ENCODE measurements around the gene ECE2. TPM values are rescaled to one million over a fixed set of nuclear protein-coding genes. Genes with fewer than 3 reads are reported as not detected.

ECE2 gene
- not detected in 2 replicates for total RNA-seq

DNA sequence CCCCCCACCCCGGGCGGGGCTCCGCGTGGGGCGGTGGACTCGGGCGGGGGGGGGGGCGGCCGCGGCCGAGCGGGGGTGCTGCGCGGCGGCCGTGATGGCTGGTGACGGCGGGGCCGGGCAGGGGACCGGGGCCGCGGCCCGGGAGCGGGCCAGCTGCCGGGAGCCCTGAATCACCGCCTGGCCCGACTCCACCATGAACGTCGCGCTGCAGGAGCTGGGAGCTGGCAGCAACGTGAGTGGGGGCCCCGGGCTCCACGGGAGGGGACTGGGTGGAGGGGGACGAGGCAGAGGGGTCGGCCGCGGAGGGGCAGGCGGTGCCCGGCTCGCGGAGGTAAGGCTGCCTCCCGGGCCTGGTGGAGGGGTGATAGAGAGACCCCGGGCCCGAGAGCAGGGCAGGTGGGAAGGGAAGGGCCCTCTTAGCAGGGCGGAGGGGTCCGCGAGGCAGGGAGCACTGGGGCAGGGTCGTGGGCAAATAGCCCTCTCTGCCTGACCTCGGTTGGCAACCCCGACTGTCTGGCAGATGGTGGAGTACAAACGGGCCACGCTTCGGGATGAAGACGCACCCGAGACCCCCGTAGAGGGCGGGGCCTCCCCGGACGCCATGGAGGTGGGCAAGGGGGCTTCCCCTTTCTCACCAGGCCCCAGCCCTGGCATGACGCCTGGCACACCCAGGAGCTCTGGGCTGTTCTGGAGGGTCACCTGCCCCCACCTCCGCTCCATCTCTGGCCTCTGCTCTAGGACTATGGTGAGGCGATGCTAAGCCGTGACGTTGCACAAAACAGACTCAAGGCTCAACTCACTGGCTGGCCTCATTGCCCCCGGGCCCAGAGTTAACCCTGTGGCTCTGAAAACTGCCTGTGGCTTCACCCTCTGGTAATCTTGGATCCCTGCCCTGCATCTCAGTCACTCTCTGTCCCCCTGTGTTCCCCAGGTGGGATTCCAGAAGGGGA lies at the start of gene ECE2:
ECE2 (plus strand) TSS at position 62 of the 950 bp plus-strand sequence; CDS start at position 194, 132 bp downstream.

GRCh38 chr3:184229394-184230080 lies 46.3 kb upstream of the ECE2 start, which contains the start of gene VWA5B2:
Gene VWA5B2, plus strand, starts transcription at chr3:184229585. Its CDS starts 944 bp downstream, at chr3:184230529.

DNA sequence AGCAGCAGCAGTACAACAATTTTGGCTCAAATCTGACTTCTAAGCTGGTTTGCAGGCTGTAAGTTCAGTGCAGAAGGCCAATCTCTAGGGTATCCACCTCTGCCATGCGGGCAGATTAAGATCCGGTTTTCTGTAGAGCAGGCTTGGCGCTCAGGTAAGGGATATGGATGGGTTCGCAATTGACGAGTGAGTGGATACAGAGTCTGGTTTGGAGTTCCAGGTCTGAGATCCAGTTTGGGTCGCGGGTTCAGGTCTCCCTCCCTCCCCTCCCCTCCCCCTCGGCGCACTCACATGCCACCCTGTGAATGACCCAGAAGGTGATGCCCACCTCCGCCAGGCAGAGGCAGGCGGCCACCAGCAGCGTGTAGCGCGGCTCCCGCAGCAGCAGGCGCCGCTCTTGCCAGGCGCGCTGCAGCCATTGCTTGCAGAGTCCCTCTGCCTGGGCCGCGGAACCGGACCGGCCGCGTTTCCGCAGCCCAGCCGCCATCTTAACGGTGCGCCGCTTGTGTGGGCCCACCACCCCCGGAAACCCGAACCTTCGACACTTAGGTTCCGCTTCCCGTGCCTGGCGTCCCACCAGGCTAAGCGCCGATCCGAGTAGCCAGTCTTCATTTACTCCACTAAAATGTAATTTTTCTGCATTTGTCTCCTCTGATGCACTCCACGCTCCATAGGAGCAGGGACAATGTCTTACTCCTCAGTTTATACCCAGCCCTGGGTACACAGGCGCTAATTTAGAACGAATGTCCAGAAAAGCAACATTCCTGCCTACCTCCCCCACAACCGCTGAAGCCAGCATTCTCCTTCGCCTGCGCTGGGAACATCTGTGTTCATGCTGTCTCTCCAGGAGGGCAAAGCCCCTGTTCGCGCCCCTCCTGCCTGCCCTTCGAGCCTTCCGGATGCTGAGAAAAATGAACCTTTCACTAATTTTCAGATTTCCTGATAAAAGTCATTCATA lies 27.1 kb upstream of the ECE2 start, which contains the start of gene ALG3:
ALG3 (minus strand) TSS at position 509 of the 958 bp plus-strand sequence; CDS start at position 487, 22 bp downstream.

GRCh38 chr3:184249412-184250166 lies 26.2 kb upstream of the ECE2 start, which contains the start of gene EEF1AKMT4:
Gene EEF1AKMT4, plus strand, starts transcription at chr3:184249672. Its CDS starts 23 bp downstream, at chr3:184249695.

DNA sequence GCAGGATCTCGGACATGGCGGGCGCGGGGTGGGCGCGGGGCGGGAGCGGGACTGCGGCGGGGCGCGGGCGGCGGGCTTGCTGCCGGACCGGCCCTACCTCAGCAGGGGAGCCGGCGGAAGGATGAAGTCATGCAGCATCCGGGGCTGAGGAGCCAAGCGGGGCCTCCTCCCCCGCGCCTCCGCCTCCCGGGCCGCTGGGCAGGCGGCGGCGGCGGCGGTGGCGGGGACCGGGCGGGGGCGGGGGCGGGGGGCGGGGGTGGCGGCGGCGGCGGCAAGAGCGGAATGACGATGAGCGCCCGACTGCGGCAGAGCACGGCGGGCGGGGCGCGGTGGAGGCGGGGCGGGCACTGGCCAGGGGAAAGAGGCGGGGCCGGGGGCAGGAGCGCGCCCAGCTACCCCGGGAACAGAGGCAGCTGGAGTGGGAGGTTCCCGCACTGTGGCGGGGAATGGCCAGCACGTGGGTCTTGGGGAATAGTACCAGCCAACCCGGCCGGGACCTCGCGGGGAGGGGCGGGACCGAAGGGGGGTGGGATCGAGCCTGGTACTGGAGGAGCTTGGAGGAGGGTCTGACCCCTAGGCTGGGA lies 14.5 kb upstream of the ECE2 start, which contains the start of gene CAMK2N2:
CAMK2N2 (minus strand) TSS at position 284 of the 584 bp plus-strand sequence; CDS start at position 16, 268 bp downstream.

DNA sequence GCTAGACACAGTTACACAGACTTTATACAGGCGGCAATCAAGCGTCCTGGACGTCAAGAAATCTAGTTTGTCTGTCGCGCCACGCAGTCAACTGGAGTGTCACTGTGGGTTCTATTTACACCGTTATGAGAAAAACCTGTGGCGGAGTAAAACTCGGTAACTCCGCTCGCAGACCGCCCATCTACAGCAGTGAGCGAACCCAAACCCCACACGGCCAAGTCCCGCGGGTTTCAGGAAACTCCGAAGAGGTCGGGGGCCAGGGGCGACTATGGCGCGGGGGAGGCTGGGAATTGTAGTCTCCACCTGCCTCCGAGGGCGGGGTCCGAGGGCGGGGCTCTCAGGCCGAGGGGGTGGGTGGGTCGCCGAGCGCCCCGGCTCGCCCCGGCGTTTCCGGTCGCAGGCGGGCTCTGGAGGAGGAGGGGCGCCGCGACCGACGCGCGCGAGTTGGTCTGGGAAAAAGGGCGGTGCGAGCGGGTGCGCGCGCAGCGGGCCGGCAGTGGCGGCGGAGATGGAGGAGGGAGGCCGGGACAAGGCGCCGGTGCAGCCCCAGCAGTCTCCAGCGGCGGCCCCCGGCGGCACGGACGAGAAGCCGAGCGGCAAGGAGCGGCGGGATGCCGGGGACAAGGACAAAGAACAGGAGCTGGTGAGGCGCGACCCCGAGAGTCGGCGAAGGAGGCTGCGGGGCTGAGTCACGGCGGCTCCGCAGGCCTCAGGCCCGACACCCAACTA lies 23.1 kb downstream of the ECE2 start, which contains the start of gene PSMD2:
PSMD2 (plus strand) TSS at position 483 of the 729 bp plus-strand sequence; CDS start at position 509, 26 bp downstream.

GRCh38 chr3:184314363-184314699 lies 38.5 kb downstream of the ECE2 start, which contains the start of gene EIF4G1:
Gene EIF4G1, plus strand, starts transcription at chr3:184314606. Its CDS starts 1,191 bp downstream, at chr3:184315797.

GRCh38 chr3:184337399-184337714 lies 61.5 kb downstream of the ECE2 start, which contains the start of gene FAM131A:
Gene FAM131A, plus strand, starts transcription at chr3:184337600. Its CDS starts 31 bp downstream, at chr3:184337631.

Other genes starting within 250 kb of the ECE2 start
- not detected in 2 replicates for gene HTR3D, start 244.3 kb upstream of the ECE2 start, total RNA-seq
- not detected in 2 replicates for gene HTR3C, start 223.0 kb upstream of the ECE2 start, total RNA-seq
- gene HTR3E, start 179.0 kb upstream of the ECE2 start, total RNA-seq: not detected in 2 replicates
- gene EIF2B5, start 140.7 kb upstream of the ECE2 start, total RNA-seq: 18.6 and 22.2 TPM in 2 replicates
- 30.7 and 34.8 TPM in 2 replicates for gene DVL3, start 120.6 kb upstream of the ECE2 start, total RNA-seq
- 371 and 429 TPM in 2 replicates for gene AP2M1, start 101.2 kb upstream of the ECE2 start, total RNA-seq
- 51.1 and 56.2 TPM in 2 replicates for gene ABCF3, start 89.8 kb upstream of the ECE2 start, total RNA-seq
- not detected in 2 replicates for gene VWA5B2, start 46.4 kb upstream of the ECE2 start, total RNA-seq
- 46.8 and 89.0 TPM in 2 replicates for gene ALG3, start 27.1 kb upstream of the ECE2 start, total RNA-seq
- 3.6 and 5.2 TPM in 2 replicates for gene EEF1AKMT4, start 26.4 kb upstream of the ECE2 start, total RNA-seq
- gene CAMK2N2, start 14.5 kb upstream of the ECE2 start, total RNA-seq: 0.65 TPM in 1 of 2 replicates, not detected in the other
- gene PSMD2, start 23.2 kb downstream of the ECE2 start, total RNA-seq: 240 and 344 TPM in 2 replicates
- gene EIF4G1, start 38.6 kb downstream of the ECE2 start, total RNA-seq: 296 and 333 TPM in 2 replicates
- 15.9 and 24.2 TPM in 2 replicates for gene FAM131A, start 61.6 kb downstream of the ECE2 start, total RNA-seq
- 3.1 and 4.5 TPM in 2 replicates for gene CLCN2, start 85.6 kb downstream of the ECE2 start, total RNA-seq
- 75.7 and 85.4 TPM in 2 replicates for gene POLR2H, start 85.7 kb downstream of the ECE2 start, total RNA-seq
- not detected in 2 replicates for gene THPO, start 102.2 kb downstream of the ECE2 start, total RNA-seq
- 0.18 and 0.32 TPM in 2 replicates for gene CHRD, start 104.0 kb downstream of the ECE2 start, total RNA-seq

Measured in cardiac atrium fibroblast (primary cell).